GM19452 (cell line): ENCODE data around the gene UXT.
"Not testable (repeated sequence)": the region's sequence is repeated elsewhere in the genome, so short reads cannot be mapped to it uniquely, and the experiment has no call there.

ENCODE experiments used
- ATAC-seq: cut with Tn5 transposase; IDR thresholded peaks from one replicate; pipeline ENCODE4 v1.9.1; 2021; ENCODE audit not compliant: unreplicated experiment

UXT gene

GRCh38 chrX:47658684-47659420 lies at the start of gene UXT:
Gene UXT (minus strand): TSS chrX:47659180. CDS start chrX:47658927, 253 bp downstream.
- peak; percentile 77 for ATAC-seq

- ATAC-seq = no peak
These were observed 48.2 kb upstream of the UXT start for GRCh38 chrX:47707031-47707780.

DNA sequence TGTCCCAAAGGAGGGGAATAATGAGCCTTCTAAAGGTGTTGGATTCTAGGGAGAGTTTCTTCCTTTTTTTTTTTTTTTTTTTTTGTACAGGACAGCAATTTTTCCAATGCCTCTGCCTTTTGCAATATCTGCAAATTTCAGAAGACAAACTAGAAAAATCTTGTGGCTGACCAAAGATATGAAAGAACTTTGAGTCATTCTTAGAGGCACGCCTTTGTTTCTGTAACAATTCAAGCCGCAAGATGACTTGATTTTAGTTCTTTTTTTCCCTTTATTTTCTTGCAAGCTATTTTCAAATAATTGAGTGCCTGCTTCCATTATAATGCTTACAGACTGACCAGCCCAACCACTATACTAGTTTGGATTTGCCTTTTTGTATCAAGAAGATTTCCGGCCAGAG lies 47.6 kb upstream of the UXT start:
- no peak for ATAC-seq

GRCh38 chrX:47704736-47705135 lies 45.8 kb upstream of the UXT start:
- no peak for ATAC-seq

- ATAC-seq = no peak
These were observed 38.2 kb upstream of the UXT start for GRCh38 chrX:47697181-47697580.

DNA sequence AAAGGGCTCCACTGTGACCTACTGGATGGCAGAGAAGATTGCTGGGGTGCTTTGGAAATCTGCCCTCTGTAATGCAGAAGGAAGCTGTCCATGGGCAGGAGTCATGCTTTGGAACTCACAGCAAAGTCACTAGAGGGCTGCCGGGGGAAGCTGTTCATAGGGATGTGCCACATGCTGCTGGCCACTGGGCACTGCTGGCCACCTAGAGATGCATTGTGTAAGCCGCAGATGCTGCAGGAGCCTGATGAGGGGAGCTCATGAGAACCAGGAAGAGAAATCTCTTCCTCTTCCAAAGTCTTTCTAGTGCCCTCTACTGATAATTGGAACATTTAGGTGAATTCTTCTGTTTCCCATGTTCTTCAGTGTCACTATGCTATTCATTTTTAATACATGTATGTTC lies 31.2 kb upstream of the UXT start:
- ATAC-seq = no peak

- ATAC-seq = no peak
These were observed 28.3 kb upstream of the UXT start for GRCh38 chrX:47687263-47687662.

GRCh38 chrX:47683829-47684205 lies 24.8 kb upstream of the UXT start:
- ATAC-seq = no peak

DNA sequence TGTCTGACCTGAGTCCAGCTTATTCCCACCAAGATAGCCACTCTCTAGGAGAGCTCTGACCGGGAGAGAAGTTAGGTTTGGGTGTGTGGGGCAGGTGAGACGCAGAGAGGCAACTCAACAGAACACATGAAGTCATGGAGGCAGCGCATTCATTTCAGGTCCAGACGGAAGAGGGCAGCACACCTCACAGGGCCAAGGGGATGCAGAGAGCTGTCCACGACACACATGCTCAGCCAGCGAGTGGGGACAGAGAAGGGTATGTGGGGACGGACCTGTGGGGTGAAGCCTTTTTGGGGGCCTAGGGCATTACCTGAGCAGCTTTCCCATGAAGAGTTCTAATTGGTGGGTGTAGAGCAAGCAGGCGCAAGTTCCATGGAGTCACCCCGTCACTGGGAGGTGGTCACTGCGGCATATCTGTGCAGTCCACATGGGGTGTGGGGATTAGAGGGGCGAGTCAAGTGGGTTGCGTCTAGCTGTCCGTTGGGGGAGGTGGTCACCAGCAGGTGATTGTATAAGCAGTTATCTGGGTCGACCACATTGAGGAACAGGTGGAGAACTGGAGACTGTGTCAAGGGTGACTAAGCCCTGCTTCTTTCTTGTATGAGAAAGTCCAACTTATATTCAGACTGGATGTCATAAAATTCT lies 24.3 kb upstream of the UXT start:
- ATAC-seq = no peak

- ATAC-seq = not testable (repeated sequence)
These were observed 17.2 kb upstream of the UXT start for GRCh38 chrX:47675959-47676859.

DNA sequence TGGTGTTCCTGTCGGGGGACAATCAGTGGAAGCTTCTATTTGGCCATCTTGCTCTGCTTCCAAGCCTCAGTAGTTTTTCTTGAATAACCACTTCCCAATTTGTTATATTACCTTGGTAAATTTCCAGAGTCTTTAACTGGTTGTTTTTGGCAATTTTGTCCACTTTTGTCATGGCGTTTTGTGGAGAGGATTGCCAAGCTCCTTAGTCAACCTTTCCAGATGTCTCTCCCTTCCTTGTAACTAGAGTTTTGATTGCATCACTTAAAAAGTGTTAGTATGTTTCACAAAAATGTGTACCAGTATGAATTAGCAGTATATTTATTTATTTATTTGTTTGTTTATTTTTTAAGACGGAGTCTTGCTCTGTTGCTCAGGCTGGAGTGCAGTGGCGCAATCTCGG lies 15.8 kb upstream of the UXT start:
- no peak for ATAC-seq

GRCh38 chrX:47665797-47666196 lies 6.8 kb upstream of the UXT start:
- not testable (repeated sequence) for ATAC-seq

DNA sequence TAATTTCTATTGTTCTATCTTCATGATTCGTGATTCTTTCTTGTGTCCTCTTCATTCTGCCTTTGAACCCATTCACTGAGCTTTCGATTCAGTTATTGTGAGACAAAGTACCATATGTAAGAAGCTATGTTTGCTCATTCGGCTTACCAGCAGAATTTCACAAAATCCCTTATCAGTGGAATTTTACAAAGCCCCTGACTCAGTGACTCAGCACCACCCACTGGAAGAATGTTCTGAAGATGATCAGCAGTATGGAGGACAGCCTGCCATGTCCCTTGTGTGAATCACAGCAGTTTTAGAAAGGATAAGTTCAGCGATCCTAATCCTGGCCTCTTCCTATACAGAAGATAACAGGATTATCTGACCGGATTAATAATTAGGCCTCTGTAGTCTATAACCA lies 5.8 kb upstream of the UXT start:
- no peak for ATAC-seq

- ATAC-seq = no peak
These were observed 3.2 kb upstream of the UXT start for GRCh38 chrX:47662144-47662657.

DNA sequence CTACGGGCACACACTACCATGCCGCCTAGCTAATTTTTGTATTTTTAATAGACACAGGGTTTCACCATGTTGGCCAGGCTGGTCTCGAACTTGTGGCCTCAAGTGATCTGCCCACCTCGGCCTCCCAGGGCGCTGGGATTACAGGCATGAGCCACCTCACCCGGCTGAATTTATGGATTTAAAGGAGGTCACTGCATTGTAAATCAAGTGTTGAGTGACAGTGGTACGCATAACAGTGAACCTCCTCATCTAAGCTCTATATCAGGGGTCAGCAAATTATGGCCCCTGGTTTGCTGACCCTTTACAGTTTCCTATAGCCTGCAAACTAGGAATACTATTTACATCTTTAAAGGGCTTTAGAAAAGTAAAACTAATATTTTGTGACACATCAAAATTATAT lies 2.6 kb upstream of the UXT start:
- ATAC-seq = no peak

GRCh38 chrX:47659421-47659726 lies 394 bp upstream of the UXT start:
- no peak for ATAC-seq

- no peak for ATAC-seq
These were observed 688 bp downstream of the UXT start for GRCh38 chrX:47658301-47658683.

DNA sequence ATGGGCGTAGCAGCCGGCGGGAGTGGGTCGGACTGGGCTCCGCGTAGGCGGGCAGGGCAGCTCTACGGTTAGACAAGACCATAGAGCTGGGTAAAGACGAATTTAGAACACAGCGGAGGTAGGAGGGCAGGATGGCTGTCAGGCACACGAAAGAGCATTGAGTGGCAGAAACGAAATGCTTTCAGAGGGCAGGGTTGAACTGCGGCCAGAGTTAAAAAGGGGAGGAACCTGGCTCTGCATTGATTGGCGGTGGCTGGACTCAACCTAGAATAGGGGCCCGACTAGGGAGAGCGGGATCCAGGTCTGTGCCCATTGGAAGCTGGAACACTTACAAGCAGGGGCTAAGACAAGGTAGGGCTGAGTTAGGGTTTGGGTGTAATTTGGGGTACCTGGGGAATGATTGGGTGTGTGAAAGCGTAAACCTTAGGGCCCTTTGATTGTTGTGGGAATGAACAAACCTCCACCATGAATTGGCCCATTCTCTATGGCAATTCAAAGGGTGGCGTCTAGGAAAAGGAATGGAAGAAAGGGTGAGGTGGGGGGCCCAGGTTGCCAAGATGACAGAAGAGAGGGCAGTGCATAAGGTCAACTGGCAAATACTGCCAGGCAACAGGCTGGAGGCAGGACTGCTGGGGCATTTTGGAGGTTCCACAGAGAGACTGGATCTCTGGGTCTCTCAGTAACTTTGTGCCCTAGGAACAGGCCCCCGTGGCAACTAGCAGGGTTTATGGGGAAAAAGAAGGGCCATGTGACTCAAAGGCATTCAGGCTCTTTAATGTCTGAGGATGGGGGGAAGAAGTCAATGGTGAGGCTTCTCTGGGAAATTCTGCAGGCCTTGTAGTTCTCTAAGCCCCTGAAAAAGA lies 7.7 kb downstream of the UXT start:
- peak; percentile 1 for ATAC-seq

DNA sequence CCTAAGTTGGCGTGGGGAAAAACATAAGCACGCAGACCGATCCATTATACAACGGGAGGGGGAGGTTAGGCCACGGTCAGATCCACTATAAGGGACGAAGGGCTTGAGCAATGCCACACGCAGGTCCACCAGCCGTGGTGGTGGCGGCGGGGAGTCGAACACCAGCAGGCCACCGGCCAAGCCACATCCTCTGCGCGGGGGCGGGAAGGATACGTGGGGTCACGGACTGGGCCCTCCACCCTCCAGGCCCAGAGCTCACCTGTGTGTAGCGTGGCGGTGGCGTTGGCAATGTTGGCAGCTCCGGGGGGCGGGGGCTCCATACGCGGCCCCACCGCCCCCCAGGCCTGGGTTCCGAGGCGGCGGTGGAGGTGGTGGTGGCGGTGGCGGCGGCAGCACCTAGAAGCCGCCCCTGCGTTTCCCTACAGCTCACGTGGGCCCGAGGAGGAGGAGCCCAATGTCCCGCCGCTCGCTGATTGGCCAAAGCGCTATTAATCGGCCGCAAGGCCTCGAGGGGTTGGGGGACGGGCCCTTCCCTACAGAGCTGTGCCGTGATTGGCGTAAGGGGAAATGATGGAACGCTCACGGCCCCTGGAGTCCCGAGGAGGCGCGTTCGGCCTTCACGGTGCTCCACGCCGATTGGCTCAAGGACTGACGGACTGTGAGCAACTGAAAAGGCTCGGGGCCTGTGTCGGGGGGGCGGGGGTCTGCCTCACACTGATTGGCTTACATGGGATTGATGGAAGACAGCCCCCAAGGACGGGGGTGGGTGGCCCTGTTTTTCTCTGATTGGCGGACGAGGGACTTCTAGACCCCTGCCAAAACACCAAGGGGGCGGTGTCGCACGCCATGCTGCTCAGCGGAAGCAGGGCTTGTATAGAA lies 8.6 kb downstream of the UXT start, which contains the start of gene ELK1:
ELK1 (minus strand) TSS at position 400 of the 879 bp plus-strand sequence. CDS start 9,122 bp downstream, outside the sequence.
- peak; percentile 91 for ATAC-seq
